HCT116 (cell line): ENCODE data around the gene ADGRA3. TPM values are rescaled to one million over a fixed set of nuclear protein-coding genes. Genes with fewer than 3 reads are reported as not detected.

Experiments
- ATAC-seq: fragments of 200-7000 bp; cut with Tn5 transposase; 2 replicates; pipeline ENCODE4 v1.9.1; 2020; ENCODE audit warnings: mild to moderate bottlenecking, moderate library complexity
- BruUV-seq: library from RNA; stranded (reverse); fragments of 400-500 nt; replicated peaks from 2 replicates; lab custom pipeline; 2021; lab: Mats Ljungman, UMichigan
- CTCF ChIA-PET: fragments of 300-600 bp; sonication (Branson Sonifier 250); formaldehyde crosslinking; loops from one replicate; lab custom pipeline; 2021; ENCODE audit warnings: antibody characterized with exemption; lab: Charles Lee
- POLR2A ChIA-PET: fragments of 300-600, 350-600 bp; sonication (Branson Sonifier 250); formaldehyde crosslinking; loops from one replicate; lab custom pipeline; 2021; ENCODE audit warnings: antibody characterized with exemption; lab: Charles Lee
- RAD21 ChIA-PET, 2 experiments: fragments of 300-600 bp; sonication (Branson Sonifier 250); formaldehyde crosslinking; loops; one replicate each; lab custom pipeline; 2023; ENCODE audit warnings: low total read pairs in 2 of 2; ENCODE audit not compliant: uncharacterized antibody in 2 of 2, unreplicated experiment in 2 of 2, low non-redundant PET in 1 of 2; lab: Charles Lee
- DNase-seq: peaks from one replicate; pipeline ENCODE4 v3.0.0-alpha.2; 2010; ENCODE audit warnings: low read depth, low spot score
- H2AFZ ChIP-seq: fragments of 200-600 bp; shearing (Covaris generic), sonication (generic); 2 replicates; pipeline ENCODE4 v1.6.1; 2017; ENCODE audit warnings: low read depth, mixed run types, mixed read lengths, antibody characterized with exemption, low read length; ENCODE audit not compliant: poor library complexity, severe bottlenecking
- H3K27ac ChIP-seq: 2 replicates; pipeline ENCODE4 v1.5.1; 2012; ENCODE audit warnings: low read depth, low read length
- H3K27me3 ChIP-seq: fragments of 200-600 bp; sonication (generic); 2 replicates; pipeline ENCODE4 v1.6.1; 2016; ENCODE audit warnings: mixed run types, low read length, mixed read lengths; ENCODE audit not compliant: insufficient read depth
- H3K36me3 ChIP-seq, 2 experiments: fragments of 200-500 bp in 1 of 2; fragments of 200-600 bp in 1 of 2; sonication (Bioruptor generic) in 1 of 2; sonication (generic) in 1 of 2; 2 replicates each; pipeline versions ENCODE4 v1.5.1 to v1.6.1; 2014 to 2016; ENCODE audit warnings: low read length in 2 of 2, inconsistent platforms in 1 of 2, mixed read lengths in 1 of 2, mixed run types in 1 of 2; ENCODE audit not compliant: insufficient read depth in 2 of 2, control insufficient read depth in 1 of 2
- H3K4me1 ChIP-seq, 2 experiments: fragments of 200-600 bp in 1 of 2; sonication (generic) in 1 of 2; 2 replicates each; pipeline versions ENCODE4 v1.5.1 to v1.6.1; 2012 to 2017; ENCODE audit warnings: low read length in 2 of 2, inconsistent platforms in 1 of 2, mild to moderate bottlenecking in 1 of 2, mixed read lengths in 1 of 2, mixed run types in 1 of 2, moderate library complexity in 1 of 2; ENCODE audit not compliant: insufficient read depth in 2 of 2, control insufficient read depth in 1 of 2
- H3K4me2 ChIP-seq: fragments of 200-600 bp; sonication (generic); 2 replicates; pipeline ENCODE4 v1.6.1; 2017; ENCODE audit warnings: mixed run types, low read length, mixed read lengths
- H3K4me3 ChIP-seq, 2 experiments: fragments of 200-600 bp in 1 of 2; sonication (generic) in 1 of 2; replicated peaks in 1 of 2; 2 replicates each; pipeline ENCODE4 v1.5.1; 2011 to 2016; ENCODE audit warnings: low read length in 2 of 2, control low read depth in 1 of 2, low read depth in 1 of 2, mild to moderate bottlenecking in 1 of 2, mixed read lengths in 1 of 2, mixed run types in 1 of 2
- H3K79me2 ChIP-seq: fragments of 200-600 bp; sonication (generic); 2 replicates; pipeline ENCODE4 v1.6.1; 2017; ENCODE audit warnings: mild to moderate bottlenecking, mixed run types, low read length, moderate library complexity, mixed read lengths; ENCODE audit not compliant: insufficient read depth
- H3K9ac ChIP-seq: fragments of 200-600 bp; sonication (generic); 2 replicates; pipeline ENCODE4 v1.6.1; 2016; ENCODE audit warnings: low read length, mixed read lengths
- H3K9me2 ChIP-seq: fragments of 200-600 bp; sonication (generic), shearing (Covaris generic); 2 replicates; pipeline ENCODE4 v1.6.1; 2017; ENCODE audit warnings: mixed run types, mild to moderate bottlenecking, moderate library complexity; ENCODE audit not compliant: insufficient read depth
- H3K9me3 ChIP-seq, 2 experiments: fragments of 200-500 bp in 1 of 2; fragments of 200-600 bp in 1 of 2; sonication (Bioruptor generic) in 1 of 2; sonication (generic) in 1 of 2; 2 replicates each; pipeline ENCODE4 v1.6.1; 2014 to 2017; ENCODE audit warnings: low read length in 2 of 2, mixed read lengths in 2 of 2, inconsistent platforms in 1 of 2, low read depth in 1 of 2, mild to moderate bottlenecking in 1 of 2, mixed run types in 1 of 2, moderate library complexity in 1 of 2; ENCODE audit not compliant: control insufficient read depth in 1 of 2, insufficient read depth in 1 of 2
- H4K20me1 ChIP-seq: fragments of 200-600 bp; sonication (generic), shearing (Covaris generic); 2 replicates; pipeline ENCODE4 v1.6.1; 2017; ENCODE audit warnings: mixed run types, mild to moderate bottlenecking, moderate library complexity; ENCODE audit not compliant: insufficient read depth
- CBX3 ChIP-seq: IDR thresholded peaks from 2 replicates; pipeline ENCODE4 v1.6.1; 2012; ENCODE audit warnings: low read depth
- ELF1 ChIP-seq: IDR thresholded peaks from 2 replicates; pipeline ENCODE4 v1.6.1; 2012; ENCODE audit warnings: low read depth, borderline replicate concordance
- EZH2phosphoT487 ChIP-seq: fragments of 200-600 bp; IDR thresholded peaks from 2 replicates; pipeline ENCODE4 v1.6.1; 2018; ENCODE audit warnings: antibody characterized with exemption, borderline replicate concordance
- FOSL1 ChIP-seq: IDR thresholded peaks from 2 replicates; pipeline ENCODE4 v1.6.1; 2012; ENCODE audit warnings: low read depth
- JUND ChIP-seq: IDR thresholded peaks from 2 replicates; pipeline ENCODE4 v1.6.1; 2012
- POLR2A ChIP-seq: IDR thresholded peaks from 2 replicates; pipeline ENCODE4 v1.7.0; 2011; ENCODE audit warnings: borderline replicate concordance; ENCODE audit not compliant: insufficient read depth, insufficient read length; ENCODE audit errors: extremely low read depth
- RAD21 ChIP-seq: IDR thresholded peaks from 2 replicates; pipeline ENCODE4 v1.6.1; 2012; ENCODE audit warnings: low read depth, mild to moderate bottlenecking
- REST ChIP-seq: IDR thresholded peaks from 2 replicates; pipeline ENCODE4 v1.6.1; 2012; ENCODE audit warnings: low read depth
- SIN3A ChIP-seq: IDR thresholded peaks from 2 replicates; pipeline ENCODE4 v1.6.1; 2012; ENCODE audit warnings: low read depth
- TCF7L2 ChIP-seq: IDR thresholded peaks from 2 replicates; pipeline ENCODE4 v1.7.0; 2011; ENCODE audit warnings: borderline replicate concordance, inconsistent platforms; ENCODE audit not compliant: insufficient read depth, insufficient read length; ENCODE audit errors: extremely low read depth
- YY1 ChIP-seq: IDR thresholded peaks from 2 replicates; pipeline ENCODE4 v1.6.1; 2011; ENCODE audit warnings: low read length, low read depth, moderate library complexity, mild to moderate bottlenecking; ENCODE audit not compliant: insufficient replicate concordance; ENCODE audit errors: extremely low read depth
- ZBTB33 ChIP-seq: IDR thresholded peaks from 2 replicates; pipeline ENCODE4 v1.6.1; 2011; ENCODE audit warnings: mild to moderate bottlenecking, low read length, moderate library complexity; ENCODE audit not compliant: insufficient replicate concordance; ENCODE audit errors: extremely low read depth
- ZFX ChIP-seq: fragments of 450-650 bp; IDR thresholded peaks from 2 replicates; pipeline ENCODE4 v1.6.1; 2017
- ZNF274 ChIP-seq: fragments of 200-500 bp; sonication (Bioruptor generic); IDR thresholded peaks from 2 replicates; pipeline ENCODE4 v1.6.1; 2014; ENCODE audit warnings: mild to moderate bottlenecking, low read depth, low read length, inconsistent platforms
- intact Hi-C: fragments of 100-400 bp; cut with micrococcal nuclease; formaldehyde crosslinking; loops from 2 replicates; pipeline ENCODE4 v1.10.0; 2022
- total RNA-seq: library from RNA; stranded (reverse); gene quantifications from one replicate; pipeline ENCODE4 v1.2.1, GENCODE V29; 2021; ENCODE audit not compliant: unreplicated experiment

Gene ADGRA3
- total RNA-seq, 1 experiment from 2014 or later, result 43.0 TPM

GRCh38 chr4:22343606-22344005, 172.3 kb downstream of the ADGRA3 start:
- no peaks in the 10 kb centered on the region for H3K4me1 ChIP-seq
- H4K20me1 ChIP-seq, result no peaks in the 10 kb centered on the region
- no peak overlapping the region for H3K4me3 ChIP-seq
- RAD21 ChIA-PET, result no interaction called here
- intact Hi-C loops, result no loop called here
- H3K4me2 ChIP-seq, result no peak overlapping the region
- BruUV-seq, result no TSS peak
- H3K79me2 ChIP-seq, result no peaks in the 10 kb centered on the region
- H3K9ac ChIP-seq, result no peak overlapping the region
- no peak overlapping the region for H2AFZ ChIP-seq
- ATAC-seq, result no peak
- no peaks in the 10 kb centered on the region for H3K36me3 ChIP-seq
- H3K9me3 ChIP-seq, result no peaks in the 10 kb centered on the region
- H3K27me3 ChIP-seq, result no peaks in the 10 kb centered on the region
- CTCF ChIA-PET, result no interaction called here
- no peaks in the 10 kb centered on the region for H3K9me2 ChIP-seq
- TF ChIP-seq CBX3 (no peak), FOSL1 (no peak), EZH2phosphoT487 (no peak), REST (no peak), JUND (no peak), ZBTB33 (no peak), SIN3A (no peak), YY1 (no peak), ELF1 (no peak), ZNF274 (no peak), RAD21 (no peak), POLR2A (no peak), TCF7L2 (no peak), ZFX (no peak)
- TF ChIP-seq, all 23 proteins: peak for 0
- POLR2A ChIA-PET, result no interaction called here
- H3K27ac ChIP-seq, result no peak overlapping the region
- no peak for DNase-seq
